Kidney epithelial cell (primary cell): ENCODE measurements around the gene RAMP2. TPM values are rescaled to one million over a fixed set of nuclear protein-coding genes. Genes with fewer than 3 reads are reported as not detected.

Experiments used
- DNase-seq: peaks from one replicate; pipeline ENCODE4 v3.0.0-alpha.2; 2010; ENCODE audit warnings: low read depth
- H3K27me3 ChIP-seq: 2 replicates; pipeline ENCODE4 v1.6.0; 2011; ENCODE audit warnings: low read length; ENCODE audit not compliant: control insufficient read depth, insufficient read depth
- H3K36me3 ChIP-seq: 2 replicates; pipeline ENCODE4 v1.5.1; 2011; ENCODE audit warnings: low read length; ENCODE audit not compliant: control insufficient read depth, insufficient read depth
- H3K4me3 ChIP-seq: 2 replicates; pipeline ENCODE4 v1.5.1; 2011; ENCODE audit warnings: low read depth, mild to moderate bottlenecking, control low read depth, low read length
- total RNA-seq: library from RNA; depleted of rRNA; stranded (reverse); fragments of >200 nt; gene quantifications from 2 replicates; pipeline ENCODE4 v1.2.3, GENCODE V29; 2015
- TF ChIP-seq, protein P1 (sequence below): IDR thresholded peaks from 2 replicates; pipeline ENCODE4 v1.5.1; 2011; ENCODE audit warnings: mild to moderate bottlenecking, moderate library complexity, low read length, control low read depth, inconsistent platforms; ENCODE audit not compliant: insufficient read depth, poor library complexity, severe bottlenecking

The RAMP2 gene
- total RNA-seq, 1 donor from 2014 or later, result 1.3 TPM

DNA sequence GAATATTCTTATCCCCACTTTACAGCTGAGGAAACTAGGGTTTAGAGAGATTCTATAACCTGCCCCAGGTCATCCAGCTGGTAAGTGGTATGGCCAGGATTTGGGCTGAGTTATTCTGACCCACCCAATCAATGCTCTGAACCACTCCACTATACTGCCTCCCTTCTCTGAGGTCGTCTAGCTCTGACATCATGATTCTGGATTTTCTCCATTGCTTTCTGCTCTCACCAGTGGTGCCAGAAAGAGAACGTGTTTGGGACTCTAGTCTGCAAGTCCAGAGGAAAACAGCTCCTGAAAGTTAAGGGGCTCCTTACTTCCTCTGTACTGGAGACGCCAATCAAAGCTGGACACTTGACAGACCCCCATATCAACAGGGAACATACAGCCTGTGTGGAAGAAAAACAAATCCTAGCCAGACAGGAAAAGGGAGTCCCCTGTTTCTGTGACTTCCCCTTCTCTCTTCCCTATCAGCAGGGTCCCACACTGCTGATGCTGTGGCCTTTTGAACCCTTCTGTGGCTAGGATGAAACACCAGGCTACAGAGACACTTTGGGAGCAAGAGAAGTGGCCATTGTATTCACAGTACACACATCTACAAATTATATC, 10.2 kb upstream of the RAMP2 start:
- H3K36me3 ChIP-seq, result no peaks in the 10 kb centered on the region
- H3K27me3 ChIP-seq, result peaks cover 2% of the 10 kb centered on the region
- TF ChIP-seq, protein P1, sequence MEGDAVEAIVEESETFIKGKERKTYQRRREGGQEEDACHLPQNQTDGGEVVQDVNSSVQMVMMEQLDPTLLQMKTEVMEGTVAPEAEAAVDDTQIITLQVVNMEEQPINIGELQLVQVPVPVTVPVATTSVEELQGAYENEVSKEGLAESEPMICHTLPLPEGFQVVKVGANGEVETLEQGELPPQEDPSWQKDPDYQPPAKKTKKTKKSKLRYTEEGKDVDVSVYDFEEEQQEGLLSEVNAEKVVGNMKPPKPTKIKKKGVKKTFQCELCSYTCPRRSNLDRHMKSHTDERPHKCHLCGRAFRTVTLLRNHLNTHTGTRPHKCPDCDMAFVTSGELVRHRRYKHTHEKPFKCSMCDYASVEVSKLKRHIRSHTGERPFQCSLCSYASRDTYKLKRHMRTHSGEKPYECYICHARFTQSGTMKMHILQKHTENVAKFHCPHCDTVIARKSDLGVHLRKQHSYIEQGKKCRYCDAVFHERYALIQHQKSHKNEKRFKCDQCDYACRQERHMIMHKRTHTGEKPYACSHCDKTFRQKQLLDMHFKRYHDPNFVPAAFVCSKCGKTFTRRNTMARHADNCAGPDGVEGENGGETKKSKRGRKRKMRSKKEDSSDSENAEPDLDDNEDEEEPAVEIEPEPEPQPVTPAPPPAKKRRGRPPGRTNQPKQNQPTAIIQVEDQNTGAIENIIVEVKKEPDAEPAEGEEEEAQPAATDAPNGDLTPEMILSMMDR, result no peak
- H3K4me3 ChIP-seq, result no peak overlapping the region
- no peak for DNase-seq

DNA sequence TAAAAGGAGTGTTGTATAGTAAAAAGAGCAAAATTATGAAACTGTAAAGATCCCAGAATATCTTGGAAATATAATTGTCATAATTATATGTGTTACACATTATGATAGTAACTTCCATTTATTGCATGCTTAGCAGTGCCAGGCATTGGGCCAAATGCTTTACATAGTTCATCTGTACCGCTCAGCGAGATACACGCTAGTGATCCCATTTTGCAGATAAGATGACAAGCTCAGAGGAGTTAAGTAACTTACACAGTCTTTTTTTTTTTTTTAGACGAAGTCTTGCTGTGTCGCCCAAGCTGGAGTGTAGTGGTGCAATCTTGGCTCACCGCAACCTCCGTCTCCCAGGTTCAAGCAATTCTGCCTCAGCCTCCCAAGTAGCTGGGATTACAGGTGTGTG, 9.4 kb upstream of the RAMP2 start:
- H3K27me3 ChIP-seq, result peaks cover 2% of the 10 kb centered on the region
- TF ChIP-seq, protein P1, result no peak
- no peaks in the 10 kb centered on the region for H3K36me3 ChIP-seq
- DNase-seq, result no peak
- no peak overlapping the region for H3K4me3 ChIP-seq

DNA sequence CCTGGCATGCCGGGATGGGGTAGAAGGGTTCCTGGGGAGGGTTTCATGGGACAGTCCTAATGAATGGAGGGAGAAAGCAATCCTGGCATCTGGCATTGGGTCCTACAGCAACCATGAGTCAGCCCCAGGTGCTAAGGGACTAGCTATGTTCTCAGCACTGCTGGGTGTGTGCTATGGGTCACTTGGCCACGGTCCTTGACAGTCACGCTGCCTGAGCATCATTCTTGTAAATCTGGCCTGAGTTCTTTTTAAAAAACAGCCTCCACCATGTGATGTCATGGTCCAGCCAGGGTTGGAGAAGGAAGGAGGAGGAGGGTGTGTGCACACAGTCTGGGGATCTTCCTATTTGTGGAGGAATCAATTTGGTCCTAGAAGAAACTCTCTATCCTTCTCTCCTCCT, 6.2 kb upstream of the RAMP2 start:
- Histone ChIP-seq H3K36me3 (no peaks in the 10 kb centered on the region), H3K27me3 (peaks cover 7% of the 10 kb centered on the region), H3K4me3 (no peak overlapping the region)
- peak; percentile 87 for DNase-seq
- TF ChIP-seq, protein P1, result no peak

DNA sequence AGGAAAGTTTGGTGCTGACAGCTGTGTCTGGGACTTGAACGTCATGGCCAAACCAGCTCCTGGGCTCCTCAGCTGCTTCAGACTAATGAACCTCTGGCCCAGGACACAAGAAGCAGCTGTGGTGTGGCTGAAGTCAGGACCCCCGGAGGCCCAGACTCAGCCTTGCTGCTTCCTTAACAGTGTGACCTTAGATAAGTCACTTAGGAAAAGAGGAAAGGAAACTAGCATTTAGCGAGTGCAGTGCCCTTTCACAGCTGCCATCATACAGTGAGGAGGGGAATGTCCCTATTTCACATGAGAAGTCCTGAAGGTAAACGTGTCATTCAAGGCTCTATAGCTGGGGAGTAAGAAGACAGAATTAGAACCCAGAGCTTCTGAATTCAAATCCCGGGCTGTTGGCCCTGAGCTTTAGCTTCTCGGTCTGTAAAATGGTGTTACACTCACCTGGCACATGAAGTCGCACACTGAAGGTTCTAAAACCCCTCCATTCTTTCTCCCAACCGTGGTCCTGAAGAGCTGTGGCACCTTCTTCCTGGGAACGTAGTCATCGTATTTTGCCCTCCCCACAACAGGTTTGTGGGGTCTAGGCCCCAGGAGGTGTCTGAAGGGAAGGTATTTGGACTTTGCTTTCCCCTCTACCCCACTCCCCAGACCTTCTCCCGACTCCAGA, 910 bp upstream of the RAMP2 start:
- no peak for DNase-seq
- H3K27me3 ChIP-seq, result peaks cover 26% of the 10 kb centered on the region
- no peaks in the 10 kb centered on the region for H3K36me3 ChIP-seq
- no peak overlapping the region for H3K4me3 ChIP-seq
- TF ChIP-seq, protein P1, result no peak

DNA sequence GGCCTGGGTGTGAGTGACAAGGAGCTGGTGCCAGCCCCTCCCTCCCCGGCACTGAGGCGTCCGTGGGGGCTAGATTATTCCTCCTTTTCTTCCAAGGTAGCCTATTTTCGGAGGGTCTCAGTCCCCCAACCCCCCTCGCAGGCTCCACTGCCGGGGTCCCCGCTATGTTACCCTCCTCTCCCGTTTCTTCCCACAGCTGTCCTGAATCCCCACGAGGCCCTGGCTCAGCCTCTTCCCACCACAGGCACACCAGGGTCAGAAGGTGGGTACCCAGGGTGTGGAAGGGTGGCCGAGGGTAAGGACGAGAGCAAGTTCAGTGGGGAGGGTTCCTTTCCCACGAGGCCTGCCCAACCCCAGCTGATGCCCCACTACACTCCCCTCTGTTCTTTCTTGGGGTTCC, 611 bp downstream of the RAMP2 start:
- DNase-seq, result no peak
- peaks cover 26% of the 10 kb centered on the region for H3K27me3 ChIP-seq

More for the DNA sequence above, 611 bp downstream of the RAMP2 start:
- TF ChIP-seq, protein P1, result no peak
- H3K4me3 ChIP-seq, result peak overlapping the region; percentile 32
- H3K36me3 ChIP-seq, result no peaks in the 10 kb centered on the region
